Naive thymus-derived CD8-positive, alpha-beta T cell (primary cell): ENCODE data around the gene OR6F1. TPM values are rescaled to one million over a fixed set of nuclear protein-coding genes. Genes with fewer than 3 reads are reported as not detected.
"Not testable (repeated sequence)": the region's sequence is repeated elsewhere in the genome, so short reads cannot be mapped to it uniquely, and the experiment has no call there.

ENCODE experiments used
- ATAC-seq, 2 donors: fragments of 150-1000 bp; cut with Tn5 transposase in 1 of 2; sonication (Bioruptor Pico), chemical (Tn5 transposase) in 1 of 2; 1 replicate in 1 of 2; 2 replicates in 1 of 2; pipeline ENCODE4 v1.10.0; 2021; ENCODE audit warnings: mild to moderate bottlenecking in 2 of 2, moderate library complexity in 2 of 2
- POLR2A ChIA-PET: fragments of 350-600 bp; sonication (Branson Sonifier 250); formaldehyde crosslinking; loops from one replicate; lab custom pipeline; 2021; ENCODE audit warnings: antibody characterized with exemption; lab: Charles Lee
- DNase-seq, 10 donors: peaks; one replicate each; pipeline versions ENCODE4 v3.0.0 to v3.0.0-alpha.2; 2020 to 2022
- H3K27ac Mint-ChIP-seq, 10 donors: one replicate each; pipeline ENCODE4 v1.8.0; 2020 to 2022; ENCODE audit warnings: mild to moderate bottlenecking in 10 of 10, mixed read lengths in 10 of 10, moderate library complexity in 4 of 10, inconsistent platforms in 1 of 10
- H3K27me3 Mint-ChIP-seq, 5 donors: one replicate each; pipeline ENCODE4 v1.8.0; 2021 to 2022; ENCODE audit warnings: mixed read lengths in 5 of 5
- H3K36me3 Mint-ChIP-seq, 3 donors: one replicate each; pipeline ENCODE4 v1.8.0; 2020 to 2022; ENCODE audit warnings: mixed read lengths in 3 of 3, mild to moderate bottlenecking in 2 of 3, inconsistent platforms in 1 of 3
- H3K4me1 Mint-ChIP-seq, 4 donors: one replicate each; pipeline ENCODE4 v1.8.0; 2021 to 2022; ENCODE audit warnings: mixed read lengths in 4 of 4
- H3K4me3 Mint-ChIP-seq, 10 donors: one replicate each; pipeline ENCODE4 v1.8.0; 2020 to 2022; ENCODE audit warnings: mild to moderate bottlenecking in 10 of 10, mixed read lengths in 10 of 10, moderate library complexity in 6 of 10, inconsistent platforms in 1 of 10
- H3K9me3 Mint-ChIP-seq, 9 donors: one replicate each; pipeline ENCODE4 v1.8.0; 2020 to 2022; ENCODE audit warnings: mixed read lengths in 9 of 9, mild to moderate bottlenecking in 3 of 9, inconsistent platforms in 1 of 9, moderate library complexity in 1 of 9
- polyA plus RNA-seq, 3 donors: library from polyadenylated mRNA; unstranded; fragments of 300-500 nt; fragmentation: Illumina TruSeq; gene quantifications; one replicate each; pipeline ENCODE4 v1.2.3, GENCODE V29; 2021
- total RNA-seq, 8 experiments: library from RNA in 2 of 8; stranded (reverse) in 2 of 8; gene quantifications; one replicate each; pipeline ENCODE4 v1.2.3 and lab custom pipeline; 2021 to 2026

Gene OR6F1
- total RNA-seq (not detected), polyA plus RNA-seq (not detected), total RNA-seq (lab: John Stamatoyannopoulos, UW) (0 reads per million in 6 experiments)

DNA sequence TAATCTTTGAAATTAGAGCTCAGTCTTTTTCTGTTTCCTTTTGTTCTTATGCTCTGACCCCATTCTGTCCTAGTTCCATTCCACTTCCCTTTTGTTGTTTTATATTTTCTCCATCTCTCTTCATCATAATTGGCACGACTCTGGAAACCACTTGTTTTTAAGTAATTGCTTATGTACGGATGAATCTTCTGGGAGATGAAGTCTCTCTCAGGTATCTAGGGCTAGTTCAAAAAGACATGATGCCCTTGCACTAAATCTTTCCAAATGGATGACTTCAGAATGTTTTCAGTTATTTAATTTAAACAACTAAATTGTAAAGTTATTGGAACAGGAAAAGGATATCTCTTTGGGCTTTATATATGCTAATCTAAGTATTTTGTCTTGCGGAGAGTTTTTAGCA, at the start of gene OR6F1:
OR6F1 (minus strand) TSS at position 101 of the 400 bp plus-strand sequence. CDS start 3,891 bp downstream, outside the sequence.
- H3K36me3 Mint-ChIP-seq: peaks cover 0 to 5% (median 0%) of the 10 kb centered on the region in 3 donors
- no peaks in the 10 kb centered on the region for H3K4me1 Mint-ChIP-seq
- DNase-seq (no peak), ATAC-seq (no peak)
- H3K27me3 Mint-ChIP-seq: peaks cover 0 to 12% (median 2%) of the 10 kb centered on the region in 5 donors
- POLR2A ChIA-PET: no interaction called here
- no peak within 1 kb of the TSS for H3K27ac Mint-ChIP-seq
- no peak within 1 kb of the TSS for H3K4me3 Mint-ChIP-seq
- H3K9me3 Mint-ChIP-seq: peaks cover 0 to 9% (median 4%) of the 10 kb centered on the region in 9 donors

DNA sequence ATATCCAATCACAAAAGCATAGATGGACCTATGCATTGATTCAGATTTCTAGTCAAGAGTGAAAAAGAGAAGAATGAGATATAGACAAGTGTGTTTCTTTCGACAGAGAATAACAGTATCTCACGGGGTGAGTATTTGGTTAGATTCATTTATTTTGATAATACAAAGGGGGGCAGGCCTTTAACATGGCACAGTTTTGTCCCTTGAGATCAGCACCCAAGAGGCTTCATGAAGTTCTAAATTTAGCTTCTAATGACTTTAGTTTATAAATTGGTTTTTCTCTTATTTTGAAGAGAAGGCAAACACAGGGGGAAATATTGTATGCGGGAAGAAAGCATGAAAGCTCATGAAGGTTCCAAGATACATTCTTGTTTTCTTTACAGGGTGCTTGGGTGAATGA, 44.0 kb upstream of the OR6F1 start, which contains the start of gene OR1C1:
OR1C1 (minus strand) TSS at position 101 of the 400 bp plus-strand sequence. CDS start 2,150 bp downstream, outside the sequence.
- no peak within 1 kb of the TSS for H3K27ac Mint-ChIP-seq
- no peaks in the 10 kb centered on the region for H3K36me3 Mint-ChIP-seq
- no peak for DNase-seq
- POLR2A ChIA-PET: no interaction called here
- H3K4me1 Mint-ChIP-seq: no peaks in the 10 kb centered on the region
- H3K27me3 Mint-ChIP-seq: peaks cover 0 to 9% (median 0%) of the 10 kb centered on the region in 5 donors
- H3K4me3 Mint-ChIP-seq: no peak within 1 kb of the TSS
- peaks cover 0 to 11% (median 0%) of the 10 kb centered on the region in 9 donors for H3K9me3 Mint-ChIP-seq
- no peak for ATAC-seq

GRCh38 chr1:247754311-247754710, 37.9 kb upstream of the OR6F1 start:
- ATAC-seq, H3K27ac Mint-ChIP-seq, H3K4me3 Mint-ChIP-seq, H3K4me1 Mint-ChIP-seq, H3K36me3 Mint-ChIP-seq, DNase-seq, POLR2A ChIA-PET, H3K27me3 Mint-ChIP-seq: not testable (repeated sequence)
- peaks cover 6 to 26% (median 16%) of the 10 kb centered on the region in 9 donors for H3K9me3 Mint-ChIP-seq

DNA sequence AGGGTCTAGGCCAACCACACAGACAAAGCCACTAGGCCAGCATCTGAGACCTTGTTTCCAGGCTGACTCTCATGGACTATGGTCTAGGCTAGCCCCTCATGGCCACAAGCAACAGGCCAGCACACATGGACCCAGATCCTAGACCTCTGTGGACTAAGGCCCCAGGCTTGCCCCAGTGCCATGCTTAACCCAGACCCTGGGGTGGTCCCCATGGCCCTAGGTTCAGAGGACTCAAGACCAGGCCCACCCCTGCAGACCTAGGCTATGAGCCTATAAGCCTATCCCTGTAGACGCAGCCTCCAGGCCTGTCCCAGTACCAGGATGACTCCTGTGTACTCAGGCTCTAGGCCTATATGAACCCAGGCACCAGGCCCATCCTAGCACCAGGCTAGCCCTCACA, 33.4 kb upstream of the OR6F1 start:
- no peaks in the 10 kb centered on the region for H3K27me3 Mint-ChIP-seq
- no peak overlapping the region for H3K27ac Mint-ChIP-seq
- H3K4me1 Mint-ChIP-seq: no peaks in the 10 kb centered on the region
- POLR2A ChIA-PET: no interaction called here
- H3K9me3 Mint-ChIP-seq: peaks cover 9 to 26% (median 16%) of the 10 kb centered on the region in 9 donors
- no peak for ATAC-seq
- DNase-seq: no peak
- H3K36me3 Mint-ChIP-seq: peaks cover 0 to 7% (median 0%) of the 10 kb centered on the region in 3 donors
- H3K4me3 Mint-ChIP-seq: no peak overlapping the region

- ATAC-seq (no peak), DNase-seq (no peak)
- H3K27me3 Mint-ChIP-seq: peaks cover 0 to 4% (median 0%) of the 10 kb centered on the region in 5 donors
- H3K4me1 Mint-ChIP-seq: no peaks in the 10 kb centered on the region
- H3K4me3 Mint-ChIP-seq: no peak within 1 kb of the TSS
- peaks cover 9 to 26% (median 14%) of the 10 kb centered on the region in 9 donors for H3K9me3 Mint-ChIP-seq
- peaks cover 0 to 7% (median 0%) of the 10 kb centered on the region in 3 donors for H3K36me3 Mint-ChIP-seq
- POLR2A ChIA-PET: no interaction called here
- no peak within 1 kb of the TSS for H3K27ac Mint-ChIP-seq
Measured at GRCh38 chr1:247748041-247748440, 31.6 kb upstream of the OR6F1 start, which contains the start of gene OR14A2. Gene OR14A2 (minus strand): TSS chr1:247748141.

DNA sequence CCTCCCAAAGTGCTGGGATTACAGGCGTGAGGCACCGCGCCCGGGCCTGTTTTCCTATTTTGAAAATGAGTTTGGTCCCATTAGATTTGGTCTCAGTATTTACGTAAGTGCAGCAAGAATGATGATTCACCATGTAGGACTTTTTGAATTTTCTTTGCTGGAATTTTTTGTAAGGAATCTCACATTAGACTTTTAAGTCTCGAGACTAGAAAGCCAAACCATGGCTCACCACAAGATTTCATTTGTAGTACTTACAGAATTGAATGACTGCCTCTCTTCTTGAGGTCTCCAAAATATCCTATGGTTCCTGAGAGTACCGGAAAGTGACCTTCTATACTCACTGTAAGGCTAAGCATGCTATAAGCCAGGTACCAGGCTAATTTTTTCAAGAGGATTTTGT, 31.2 kb upstream of the OR6F1 start:
- H3K36me3 Mint-ChIP-seq: peaks cover 0 to 7% (median 0%) of the 10 kb centered on the region in 3 donors
- H3K27ac Mint-ChIP-seq: no peak overlapping the region
- peaks cover 0 to 4% (median 0%) of the 10 kb centered on the region in 5 donors for H3K27me3 Mint-ChIP-seq
- H3K4me3 Mint-ChIP-seq: no peak overlapping the region
- H3K4me1 Mint-ChIP-seq: no peaks in the 10 kb centered on the region
- DNase-seq: no peak
- no peak for ATAC-seq
- peaks cover 9 to 26% (median 14%) of the 10 kb centered on the region in 9 donors for H3K9me3 Mint-ChIP-seq
- POLR2A ChIA-PET: no interaction called here

DNA sequence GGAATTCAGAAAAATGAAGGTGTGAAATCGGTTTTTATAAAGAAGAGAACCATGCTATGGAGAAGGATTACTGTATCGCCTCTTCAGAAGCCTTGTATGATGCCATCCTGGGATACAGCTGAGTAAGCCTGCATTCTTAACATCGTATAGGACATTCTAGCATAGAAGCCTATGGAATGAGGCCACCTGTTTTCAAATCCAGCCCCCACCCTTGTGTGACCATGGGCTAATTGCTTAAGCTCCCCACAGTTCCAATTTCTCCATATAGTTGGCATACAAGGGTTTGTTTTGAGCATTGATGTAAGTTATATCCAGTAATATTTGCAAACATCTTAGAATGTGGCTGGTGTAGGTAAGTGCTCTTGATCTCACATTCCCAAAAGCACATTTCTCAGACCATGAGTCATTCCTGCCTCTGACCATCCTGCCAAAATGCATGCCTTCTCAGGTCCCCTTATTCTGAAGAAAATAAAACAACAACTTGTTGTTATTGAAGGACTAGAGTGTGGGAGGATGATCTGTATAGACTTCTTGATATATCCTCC, 30.0 kb upstream of the OR6F1 start:
- Mint-ChIP-seq H3K27ac (no peak overlapping the region), H3K27me3 (peaks cover 0 to 4% (median 0%) of the 10 kb centered on the region in 5 donors), H3K4me1 (no peaks in the 10 kb centered on the region), H3K9me3 (peaks cover 5 to 19% (median 10%) of the 10 kb centered on the region in 9 donors), H3K36me3 (peaks cover 0 to 7% (median 0%) of the 10 kb centered on the region in 3 donors), H3K4me3 (no peak overlapping the region)
- DNase-seq: no peak
- POLR2A ChIA-PET: no interaction called here
- ATAC-seq: no peak

- H3K36me3 Mint-ChIP-seq, POLR2A ChIA-PET, H3K27ac Mint-ChIP-seq, H3K4me1 Mint-ChIP-seq, H3K4me3 Mint-ChIP-seq, DNase-seq, ATAC-seq, H3K9me3 Mint-ChIP-seq: not testable (repeated sequence)
- peaks cover 0 to 13% (median 2%) of the 10 kb centered on the region in 5 donors for H3K27me3 Mint-ChIP-seq
Measured at GRCh38 chr1:247742215-247742760, 25.8 kb upstream of the OR6F1 start.

DNA sequence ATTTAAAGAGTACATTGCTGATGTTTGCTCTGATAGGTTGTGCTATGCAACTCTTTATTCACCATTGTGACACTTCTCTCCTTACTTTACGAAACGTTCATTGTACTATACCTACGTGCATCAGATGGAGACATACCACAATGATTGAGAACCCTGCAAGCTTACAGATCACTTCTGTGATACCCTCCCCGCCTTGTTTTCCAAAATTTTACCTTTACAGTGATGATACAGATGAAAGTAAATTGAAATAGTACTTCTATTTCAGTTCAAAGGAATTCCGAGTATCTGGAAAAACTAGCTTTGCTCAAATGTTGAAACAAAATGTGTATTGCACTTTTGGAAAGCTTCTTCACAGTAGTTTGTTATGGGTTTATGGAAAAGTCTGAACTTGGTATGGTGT, 25.3 kb upstream of the OR6F1 start:
- H3K4me3 Mint-ChIP-seq: no peak overlapping the region
- no peaks in the 10 kb centered on the region for H3K4me1 Mint-ChIP-seq
- DNase-seq: no peak
- no peaks in the 10 kb centered on the region for H3K36me3 Mint-ChIP-seq
- ATAC-seq: no peak
- POLR2A ChIA-PET: no interaction called here
- peaks cover 0 to 13% (median 2%) of the 10 kb centered on the region in 5 donors for H3K27me3 Mint-ChIP-seq
- H3K27ac Mint-ChIP-seq: no peak overlapping the region
- peaks cover 0 to 2% (median 0%) of the 10 kb centered on the region in 9 donors for H3K9me3 Mint-ChIP-seq

DNA sequence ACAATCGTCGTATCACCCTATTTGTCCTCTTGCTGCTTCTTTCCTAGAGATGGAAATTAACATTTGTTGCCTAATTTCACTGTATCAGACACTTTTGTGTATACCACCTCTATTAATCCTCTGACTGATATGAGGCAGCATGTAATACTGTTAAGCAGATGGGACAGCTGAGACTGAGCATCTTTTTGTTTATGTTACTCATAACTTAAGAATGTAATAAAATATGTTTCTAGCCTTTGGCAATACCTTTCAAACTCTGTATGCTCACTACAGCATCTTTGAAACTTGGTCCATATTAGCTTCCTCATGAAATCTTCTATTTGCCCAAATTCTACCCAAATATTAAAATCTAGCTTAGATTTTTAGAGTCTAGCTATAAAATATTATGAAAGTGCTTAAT, 24.3 kb upstream of the OR6F1 start:
- Mint-ChIP-seq H3K27ac (no peak overlapping the region), H3K9me3 (peaks cover 0 to 2% (median 0%) of the 10 kb centered on the region in 9 donors), H3K36me3 (no peaks in the 10 kb centered on the region), H3K27me3 (peaks cover 0 to 13% (median 2%) of the 10 kb centered on the region in 5 donors), H3K4me1 (no peaks in the 10 kb centered on the region), H3K4me3 (no peak overlapping the region)
- ATAC-seq: no peak
- no peak for DNase-seq
- POLR2A ChIA-PET: no interaction called here

- Mint-ChIP-seq H3K4me1 (no peaks in the 10 kb centered on the region), H3K4me3 (no peak within 1 kb of the TSS), H3K36me3 (no peaks in the 10 kb centered on the region), H3K27ac (no peak within 1 kb of the TSS), H3K9me3 (peaks cover 0 to 2% (median 0%) of the 10 kb centered on the region in 9 donors), H3K27me3 (peaks cover 0 to 31% (median 4%) of the 10 kb centered on the region in 5 donors)
- DNase-seq (no peak), ATAC-seq (no peak)
- POLR2A ChIA-PET: no interaction called here
Measured at GRCh38 chr1:247738315-247738714, 21.9 kb upstream of the OR6F1 start, which contains the start of gene OR14K1. Gene OR14K1 (plus strand): TSS chr1:247738615. CDS start chr1:247738615, 0 bp downstream.

DNA sequence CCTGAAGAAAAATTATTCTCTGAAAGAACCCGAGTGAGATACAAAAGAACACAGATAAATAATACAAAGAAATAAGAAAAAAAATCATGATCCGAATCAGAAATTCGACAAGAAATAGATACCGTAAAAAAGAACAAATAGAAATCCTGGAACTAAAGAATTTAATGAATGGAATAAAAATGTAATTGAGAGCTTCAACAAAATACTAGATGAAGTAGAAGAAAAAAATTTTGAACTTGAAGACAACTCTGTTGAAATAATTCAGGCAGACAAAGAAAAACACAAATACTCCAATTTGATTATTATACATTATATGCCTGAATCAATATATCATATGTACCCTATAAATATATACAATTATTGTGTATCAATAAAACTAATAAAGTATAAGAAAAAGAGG, 4.8 kb upstream of the OR6F1 start:
- Mint-ChIP-seq H3K9me3 (peaks cover 4 to 28% (median 13%) of the 10 kb centered on the region in 9 donors), H3K36me3 (peaks cover 0 to 17% (median 0%) of the 10 kb centered on the region in 3 donors), H3K27ac (no peak overlapping the region), H3K4me1 (no peaks in the 10 kb centered on the region), H3K27me3 (peaks cover 0 to 8% (median 0%) of the 10 kb centered on the region in 5 donors), H3K4me3 (no peak overlapping the region)
- POLR2A ChIA-PET: no interaction called here
- ATAC-seq (no peak), DNase-seq (no peak)

DNA sequence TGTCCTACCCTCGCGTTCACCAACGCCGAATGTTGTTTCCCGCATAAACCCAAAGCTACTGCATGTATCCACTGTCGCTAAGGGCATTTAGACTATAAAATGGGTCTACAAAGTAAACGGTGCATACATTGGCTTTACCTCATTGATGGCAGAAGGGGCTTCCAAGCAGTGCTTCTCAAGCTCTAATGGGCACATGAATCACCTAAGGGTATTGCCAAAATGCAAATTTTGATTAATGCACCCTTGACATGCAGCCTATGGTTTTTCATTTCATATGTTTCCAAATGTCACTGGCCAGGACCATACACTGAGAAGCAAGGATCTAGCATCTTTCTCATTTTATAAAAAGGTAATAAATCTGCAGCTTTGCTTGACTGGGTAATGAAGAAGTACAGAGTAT, 2.7 kb downstream of the OR6F1 start:
- POLR2A ChIA-PET: no interaction called here
- Mint-ChIP-seq H3K27ac (no peak overlapping the region), H3K4me3 (no peak overlapping the region), H3K4me1 (no peaks in the 10 kb centered on the region), H3K36me3 (no peaks in the 10 kb centered on the region), H3K9me3 (peaks cover 0 to 4% (median 0%) of the 10 kb centered on the region in 9 donors), H3K27me3 (peaks cover 0 to 12% (median 2%) of the 10 kb centered on the region in 5 donors)
- DNase-seq: no peak
- ATAC-seq: no peak
